22Rv1 (cell line): ENCODE measurements around the gene WDR43.

Source experiments
- CTCF ChIP-seq: fragments of 450-650 bp; IDR thresholded peaks from 2 replicates; pipeline ENCODE4 v1.5.1; 2017; ENCODE audit warnings: mild to moderate bottlenecking
- ZFX ChIP-seq: fragments of 450-650 bp; IDR thresholded peaks from 2 replicates; pipeline ENCODE4 v1.6.1; 2017; ENCODE audit warnings: antibody characterized with exemption, borderline replicate concordance

- TF ChIP-seq CTCF (no peak), ZFX (no peak)
Observed at GRCh38 chr2:28895189-28895893, 874 bp downstream of the WDR43 start.
